IMR-90 (cell line): ENCODE data around the gene AKAP7. TPM values are rescaled to one million over a fixed set of nuclear protein-coding genes. Genes with fewer than 3 reads are reported as not detected.

Experiments used
- ATAC-seq: fragments of 200-7000 bp; cut with Tn5 transposase; 2 replicates; pipeline ENCODE4 v1.9.1; 2020; ENCODE audit warnings: low read depth, mild to moderate bottlenecking, moderate library complexity
- BruUV-seq: library from RNA; stranded (reverse); fragments of 400-500 nt; replicated peaks from 2 replicates; lab custom pipeline; 2021; lab: Mats Ljungman, UMichigan
- CTCF ChIA-PET: fragments of 300-600 bp; formaldehyde crosslinking; extraction: SDS; loops from one replicate; lab custom pipeline; 2021; ENCODE audit warnings: antibody characterized with exemption; lab: Yijun Ruan, JAX
- POLR2A ChIA-PET: fragments of 300-600 bp; sonication (Branson Sonifier 250); formaldehyde crosslinking; loops from one replicate; lab custom pipeline; 2022; ENCODE audit warnings: antibody characterized with exemption; ENCODE audit not compliant: unreplicated experiment; lab: Charles Lee
- DNase-seq: peaks from one replicate; pipeline ENCODE4 v3.0.0; 2013
- H2AFZ ChIP-seq: replicated peaks from 2 replicates; pipeline ENCODE3; 2013; ENCODE audit warnings: low read length, mild to moderate bottlenecking; ENCODE audit not compliant: poor library complexity
- H2AK5ac ChIP-seq: 2 replicates; pipeline ENCODE4 v1.6.1; 2013; ENCODE audit warnings: low read depth, low read length, inconsistent platforms
- H2AK9ac ChIP-seq: replicated peaks from 2 replicates; pipeline ENCODE3; 2013; ENCODE audit warnings: mild to moderate bottlenecking, low read depth, low read length, moderate library complexity; ENCODE audit not compliant: poor library complexity
- H2BK120ac ChIP-seq: 2 replicates; pipeline ENCODE4 v1.6.1; 2013; ENCODE audit warnings: low read depth, low read length, inconsistent platforms
- H2BK15ac ChIP-seq: 3 replicates; pipeline ENCODE4 v1.6.1; 2013; ENCODE audit warnings: low read depth, low read length, inconsistent platforms
- H2BK20ac ChIP-seq: 2 replicates; pipeline ENCODE4 v1.6.1; 2013; ENCODE audit warnings: low read depth, mild to moderate bottlenecking, inconsistent platforms, low read length, moderate library complexity
- H2BK5ac ChIP-seq: 2 replicates; pipeline ENCODE4 v1.6.1; 2013; ENCODE audit warnings: mild to moderate bottlenecking, low read depth, low read length, inconsistent platforms; ENCODE audit not compliant: poor library complexity, severe bottlenecking
- H3K14ac ChIP-seq: replicated peaks from 2 replicates; pipeline ENCODE4 v1.6.1; 2013; ENCODE audit warnings: low read depth, low read length, inconsistent platforms
- H3K18ac ChIP-seq: 2 replicates; pipeline ENCODE4 v1.6.1; 2013; ENCODE audit warnings: low read depth, low read length, control low read depth
- H3K23ac ChIP-seq: 2 replicates; pipeline ENCODE4 v1.6.1; 2013; ENCODE audit warnings: low read depth, low read length, inconsistent platforms
- H3K27ac ChIP-seq: 2 replicates; pipeline ENCODE4 v1.5.1; 2013; ENCODE audit warnings: mild to moderate bottlenecking, control low read depth, low read length; ENCODE audit not compliant: insufficient read depth
- H3K27me3 ChIP-seq: 2 replicates; pipeline ENCODE4 v1.6.1; 2013; ENCODE audit warnings: low read length; ENCODE audit not compliant: control insufficient read depth, insufficient read depth
- H3K36me3 ChIP-seq: 2 replicates; pipeline ENCODE4 v1.6.1; 2013; ENCODE audit warnings: low read length, mixed read lengths; ENCODE audit not compliant: control insufficient read depth, insufficient read depth
- H3K4ac ChIP-seq: 2 replicates; pipeline ENCODE4 v1.6.1; 2013; ENCODE audit warnings: low read depth, low read length, inconsistent platforms
- H3K4me1 ChIP-seq: 2 replicates; pipeline ENCODE4 v1.6.1; 2013; ENCODE audit warnings: low read length, mixed read lengths; ENCODE audit not compliant: control insufficient read depth, insufficient read depth
- H3K4me2 ChIP-seq: 2 replicates; pipeline ENCODE4 v1.6.1; 2013; ENCODE audit warnings: low read depth, mild to moderate bottlenecking, control low read depth, low read length, moderate library complexity
- H3K4me3 ChIP-seq: 2 replicates; pipeline ENCODE4 v1.5.1; 2013; ENCODE audit warnings: low read depth, mild to moderate bottlenecking, control low read depth, low read length, moderate library complexity; ENCODE audit not compliant: insufficient read depth
- H3K56ac ChIP-seq: 2 replicates; pipeline ENCODE4 v1.6.1; 2013; ENCODE audit warnings: low read length, inconsistent platforms; ENCODE audit not compliant: insufficient read depth; ENCODE audit errors: extremely low read depth
- H3K79me1 ChIP-seq, 2 experiments: 2 replicates each; pipeline ENCODE4 v1.6.1; 2013; ENCODE audit warnings: low read length in 2 of 2, inconsistent platforms in 1 of 2, low read depth in 1 of 2
- H3K9ac ChIP-seq: 2 replicates; pipeline ENCODE4 v1.6.1; 2013; ENCODE audit warnings: low read depth, low read length, control low read depth
- H3K9me1 ChIP-seq: 2 replicates; pipeline ENCODE4 v1.6.1; 2013; ENCODE audit warnings: low read length, inconsistent platforms; ENCODE audit not compliant: insufficient read depth
- H3K9me3 ChIP-seq: 2 replicates; pipeline ENCODE4 v1.6.1; 2013; ENCODE audit warnings: low read length; ENCODE audit not compliant: control insufficient read depth, insufficient read depth
- H4K20me1 ChIP-seq: 2 replicates; pipeline ENCODE4 v1.6.1; 2013; ENCODE audit warnings: low read length, inconsistent platforms; ENCODE audit not compliant: insufficient read depth
- H4K5ac ChIP-seq: 2 replicates; pipeline ENCODE4 v1.6.1; 2013; ENCODE audit warnings: mild to moderate bottlenecking, low read depth, low read length, control low read depth
- H4K8ac ChIP-seq, 2 experiments: 2 replicates each; pipeline ENCODE4 v1.6.1; 2013; ENCODE audit warnings: low read depth in 2 of 2, low read length in 2 of 2, control low read depth in 1 of 2, inconsistent platforms in 1 of 2
- H4K91ac ChIP-seq: 2 replicates; pipeline ENCODE4 v1.6.1; 2013; ENCODE audit warnings: low read depth, low read length, inconsistent platforms; ENCODE audit not compliant: insufficient read depth
- BHLHE40 ChIP-seq: fragments of 150-350 bp; IDR thresholded peaks from 2 replicates; pipeline ENCODE4 v1.6.1; 2016; ENCODE audit warnings: mild to moderate bottlenecking, low read depth, low read length
- CEBPB ChIP-seq: IDR thresholded peaks from 2 replicates; pipeline ENCODE4 v1.6.1; 2012; ENCODE audit warnings: low read depth, low read length, improper control_type of control experiment
- CHD1 ChIP-seq: IDR thresholded peaks from 2 replicates; pipeline ENCODE4 v1.6.1; 2012; ENCODE audit warnings: low read depth, low read length, improper control_type of control experiment
- FOS ChIP-seq: fragments of 150-350 bp; IDR thresholded peaks from 2 replicates; pipeline ENCODE4 v1.6.1; 2016; ENCODE audit warnings: low read depth, low read length
- MAFK ChIP-seq: IDR thresholded peaks from 2 replicates; pipeline ENCODE4 v1.6.1; 2012; ENCODE audit warnings: low read depth, low read length, improper control_type of control experiment
- MAZ ChIP-seq: IDR thresholded peaks from 2 replicates; pipeline ENCODE4 v1.6.1; 2012; ENCODE audit warnings: low read depth, mild to moderate bottlenecking, low read length, improper control_type of control experiment, moderate library complexity, borderline replicate concordance
- MXI1 ChIP-seq: IDR thresholded peaks from 2 replicates; pipeline ENCODE4 v1.6.1; 2012; ENCODE audit warnings: low read depth, mild to moderate bottlenecking, low read length, moderate library complexity, borderline replicate concordance
- NFE2L2 ChIP-seq: fragments of 150-350 bp; IDR thresholded peaks from 2 replicates; pipeline ENCODE4 v1.6.1; 2016; ENCODE audit warnings: low read depth, mild to moderate bottlenecking, low read length
- POLR2A ChIP-seq: IDR thresholded peaks from 2 replicates; pipeline ENCODE4 v1.6.1; 2012; ENCODE audit warnings: mild to moderate bottlenecking, low read depth, low read length
- RAD21 ChIP-seq: IDR thresholded peaks from 2 replicates; pipeline ENCODE4 v1.6.1; 2012; ENCODE audit warnings: low read length, improper control_type of control experiment
- RCOR1 ChIP-seq: IDR thresholded peaks from 2 replicates; pipeline ENCODE4 v1.6.1; 2012; ENCODE audit warnings: mild to moderate bottlenecking, low read length, improper control_type of control experiment; ENCODE audit not compliant: insufficient replicate concordance
- RFX5 ChIP-seq: IDR thresholded peaks from 2 replicates; pipeline ENCODE4 v1.8.0; 2012; ENCODE audit warnings: low read depth, mild to moderate bottlenecking, low read length, moderate library complexity
- SMC3 ChIP-seq: fragments of 150-350 bp; IDR thresholded peaks from 2 replicates; pipeline ENCODE4 v1.6.1; 2016; ENCODE audit warnings: low read depth, mild to moderate bottlenecking, antibody characterized with exemption, low read length, moderate library complexity
- WGBS, 2 experiments: methylation state at CpG; one replicate each; pipeline versions ENCODE4 v1.1.5 to v1.1.7; 2013; ENCODE audit warnings: missing lambda C conversion rate in 2 of 2; ENCODE audit not compliant: insufficient read length in 1 of 2; ENCODE audit errors: extremely low coverage in 2 of 2; 5-methylcytosine and 5-hydroxymethylcytosine counted together
- dilution Hi-C: fragments of 300-500 bp; cut with HindIII; formaldehyde crosslinking; loops from one replicate; pipeline ENCODE4 v1.14.3; 2018; ENCODE audit warnings: low sequenced_read_pairs; ENCODE audit not compliant: unreplicated experiment
- in situ Hi-C: fragments of 300-500 bp; cut with MboI; formaldehyde crosslinking; loops from 3 replicates; pipeline ENCODE4 v1.14.3; 2019; ENCODE audit warnings: low sequenced_read_pairs, inconsistent platforms, mixed read lengths
- intact Hi-C: fragments of 100-400 bp; cut with micrococcal nuclease; formaldehyde crosslinking; loops from 2 replicates; pipeline ENCODE4 v1.10.0; 2022
- polyA plus RNA-seq, 3 experiments: library from polyadenylated mRNA; depleted of rRNA; stranded (reverse); fragments of >200 nt; gene quantifications; 2 replicates each; pipeline ENCODE4 v1.2.3, GENCODE V29; 2012; ENCODE audit warnings: low replicate concordance in 1 of 3
- total RNA-seq: library from RNA; depleted of rRNA; stranded (reverse); fragments of >200 nt; gene quantifications from 2 replicates; pipeline ENCODE4 v1.2.3, GENCODE V29; 2012
- TF ChIP-seq, protein P1 (sequence below): fragments of 150-350 bp; IDR thresholded peaks from 2 replicates; pipeline ENCODE4 v1.6.1; 2016; ENCODE audit warnings: low read depth, mild to moderate bottlenecking, low read length, moderate library complexity, borderline replicate concordance
- TF ChIP-seq, protein P2 (sequence below): fragments of 150-350 bp; IDR thresholded peaks from 2 replicates; pipeline ENCODE4 v1.6.1; 2017; ENCODE audit warnings: mild to moderate bottlenecking, antibody characterized with exemption, low read length, low read depth
- TF ChIP-seq, protein P3 (sequence below): conservative IDR thresholded peaks from 2 replicates; pipeline ENCODE4 v1.5.1; 2012; ENCODE audit warnings: mild to moderate bottlenecking, low read depth, low read length, improper control_type of control experiment

Gene AKAP7
- total and polyA plus RNA-seq, 2 of the 4 experiments (the other 2 are of a cell fraction), result 0.54 to 1.1 TPM

DNA sequence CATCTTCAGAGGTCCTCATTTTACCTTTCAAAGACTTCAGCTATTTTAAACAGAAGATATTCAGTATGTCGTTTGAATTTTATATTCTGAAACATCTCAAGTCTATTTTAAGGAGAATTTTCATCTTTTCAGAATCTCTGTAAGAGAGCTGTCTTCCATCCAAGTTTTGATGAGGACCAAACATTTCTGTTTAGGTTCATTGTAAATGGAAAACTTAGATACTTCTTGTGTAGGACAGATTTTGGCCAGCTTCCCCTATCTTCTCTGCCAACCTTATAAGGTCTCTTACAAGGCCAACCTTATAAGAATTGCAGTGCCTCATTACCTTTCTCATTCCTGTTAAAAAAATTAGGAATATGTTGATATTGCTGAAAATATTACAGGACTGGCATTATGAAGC lies 88.1 kb downstream of the AKAP7 start:
- Histone ChIP-seq H4K20me1 (no peaks in the 10 kb centered on the region), H3K14ac (no peak overlapping the region), H3K4ac (no peak overlapping the region), H2AK5ac (no peak overlapping the region), H4K91ac (no peak overlapping the region), H3K18ac (no peak overlapping the region), H3K56ac (no peak overlapping the region), H4K5ac (no peak overlapping the region), H2AK9ac (no peak overlapping the region), H3K4me3 (no peak overlapping the region), H2BK120ac (no peak overlapping the region), H3K9ac (no peak overlapping the region), H2BK15ac (no peak overlapping the region), H3K27ac (no peak overlapping the region), H2AFZ (no peak overlapping the region), H3K4me2 (no peak overlapping the region), H3K4me1 (no peaks in the 10 kb centered on the region), H3K36me3 (no peaks in the 10 kb centered on the region), H3K79me1 (no peaks in the 10 kb centered on the region), H3K27me3 (no peaks in the 10 kb centered on the region), H4K8ac (no peak overlapping the region), H3K23ac (no peak overlapping the region), H2BK20ac (no peak overlapping the region), H2BK5ac (no peak overlapping the region), H3K9me3 (no peaks in the 10 kb centered on the region), H3K9me1 (no peaks in the 10 kb centered on the region)
- POLR2A ChIA-PET, result no interaction called here
- no CpG with 5 or more reads among the region's 1 CpG for WGBS, 2 experiments
- CTCF ChIA-PET, result interaction anchor here (0.6 to 0.9 kb wide), 2 partner anchors 32 to 255 kb away, joined by 3 to 6 read pairs; no protein-coding TSS in a partner anchor
- no peak for ATAC-seq
- DNase-seq, result no peak
- no peak for TF ChIP-seq SMC3
- TF ChIP-seq, protein P1, sequence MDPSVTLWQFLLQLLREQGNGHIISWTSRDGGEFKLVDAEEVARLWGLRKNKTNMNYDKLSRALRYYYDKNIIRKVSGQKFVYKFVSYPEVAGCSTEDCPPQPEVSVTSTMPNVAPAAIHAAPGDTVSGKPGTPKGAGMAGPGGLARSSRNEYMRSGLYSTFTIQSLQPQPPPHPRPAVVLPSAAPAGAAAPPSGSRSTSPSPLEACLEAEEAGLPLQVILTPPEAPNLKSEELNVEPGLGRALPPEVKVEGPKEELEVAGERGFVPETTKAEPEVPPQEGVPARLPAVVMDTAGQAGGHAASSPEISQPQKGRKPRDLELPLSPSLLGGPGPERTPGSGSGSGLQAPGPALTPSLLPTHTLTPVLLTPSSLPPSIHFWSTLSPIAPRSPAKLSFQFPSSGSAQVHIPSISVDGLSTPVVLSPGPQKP, result no peak
- TF ChIP-seq BHLHE40, result no peak
- TF ChIP-seq POLR2A, result no peak
- no peak for TF ChIP-seq NFE2L2
- no peak for TF ChIP-seq MXI1
- no peak for TF ChIP-seq RCOR1
- no peak for TF ChIP-seq RAD21
- no peak for TF ChIP-seq CEBPB
- no peak for TF ChIP-seq RFX5
- TF ChIP-seq FOS, result no peak
- TF ChIP-seq MAFK, result no peak
- TF ChIP-seq CHD1, result no peak
- no peak for TF ChIP-seq MAZ
- TF ChIP-seq, protein P2, sequence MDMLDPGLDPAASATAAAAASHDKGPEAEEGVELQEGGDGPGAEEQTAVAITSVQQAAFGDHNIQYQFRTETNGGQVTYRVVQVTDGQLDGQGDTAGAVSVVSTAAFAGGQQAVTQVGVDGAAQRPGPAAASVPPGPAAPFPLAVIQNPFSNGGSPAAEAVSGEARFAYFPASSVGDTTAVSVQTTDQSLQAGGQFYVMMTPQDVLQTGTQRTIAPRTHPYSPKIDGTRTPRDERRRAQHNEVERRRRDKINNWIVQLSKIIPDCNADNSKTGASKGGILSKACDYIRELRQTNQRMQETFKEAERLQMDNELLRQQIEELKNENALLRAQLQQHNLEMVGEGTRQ, result no peak
- TF ChIP-seq, protein P3, sequence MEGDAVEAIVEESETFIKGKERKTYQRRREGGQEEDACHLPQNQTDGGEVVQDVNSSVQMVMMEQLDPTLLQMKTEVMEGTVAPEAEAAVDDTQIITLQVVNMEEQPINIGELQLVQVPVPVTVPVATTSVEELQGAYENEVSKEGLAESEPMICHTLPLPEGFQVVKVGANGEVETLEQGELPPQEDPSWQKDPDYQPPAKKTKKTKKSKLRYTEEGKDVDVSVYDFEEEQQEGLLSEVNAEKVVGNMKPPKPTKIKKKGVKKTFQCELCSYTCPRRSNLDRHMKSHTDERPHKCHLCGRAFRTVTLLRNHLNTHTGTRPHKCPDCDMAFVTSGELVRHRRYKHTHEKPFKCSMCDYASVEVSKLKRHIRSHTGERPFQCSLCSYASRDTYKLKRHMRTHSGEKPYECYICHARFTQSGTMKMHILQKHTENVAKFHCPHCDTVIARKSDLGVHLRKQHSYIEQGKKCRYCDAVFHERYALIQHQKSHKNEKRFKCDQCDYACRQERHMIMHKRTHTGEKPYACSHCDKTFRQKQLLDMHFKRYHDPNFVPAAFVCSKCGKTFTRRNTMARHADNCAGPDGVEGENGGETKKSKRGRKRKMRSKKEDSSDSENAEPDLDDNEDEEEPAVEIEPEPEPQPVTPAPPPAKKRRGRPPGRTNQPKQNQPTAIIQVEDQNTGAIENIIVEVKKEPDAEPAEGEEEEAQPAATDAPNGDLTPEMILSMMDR, result no peak
- in situ Hi-C loops (no loop called here), dilution Hi-C loops (no loop called here), intact Hi-C loops (no loop called here)
- no TSS peak for BruUV-seq
